Body of pancreas (tissue), 4 donors: ENCODE data around the gene RHBG.

ENCODE experiments used
- POLR2A ChIP-seq, 3 donors: fragments of 450-650 bp; IDR thresholded peaks; one replicate each; pipeline ENCODE4 v1.6.1; 2016; ENCODE audit warnings: antibody characterized with exemption in 3 of 3, mild to moderate bottlenecking in 2 of 3
- TF ChIP-seq, protein P1 (sequence below), 7 experiments: fragments of 450-650 bp in 4 of 7; fragments of 200-600 bp in 3 of 7; sonication (generic) in 3 of 7; IDR thresholded peaks; one replicate each; pipeline ENCODE4 v1.5.1; 2016 to 2019; ENCODE audit warnings: antibody characterized with exemption in 7 of 7

DNA sequence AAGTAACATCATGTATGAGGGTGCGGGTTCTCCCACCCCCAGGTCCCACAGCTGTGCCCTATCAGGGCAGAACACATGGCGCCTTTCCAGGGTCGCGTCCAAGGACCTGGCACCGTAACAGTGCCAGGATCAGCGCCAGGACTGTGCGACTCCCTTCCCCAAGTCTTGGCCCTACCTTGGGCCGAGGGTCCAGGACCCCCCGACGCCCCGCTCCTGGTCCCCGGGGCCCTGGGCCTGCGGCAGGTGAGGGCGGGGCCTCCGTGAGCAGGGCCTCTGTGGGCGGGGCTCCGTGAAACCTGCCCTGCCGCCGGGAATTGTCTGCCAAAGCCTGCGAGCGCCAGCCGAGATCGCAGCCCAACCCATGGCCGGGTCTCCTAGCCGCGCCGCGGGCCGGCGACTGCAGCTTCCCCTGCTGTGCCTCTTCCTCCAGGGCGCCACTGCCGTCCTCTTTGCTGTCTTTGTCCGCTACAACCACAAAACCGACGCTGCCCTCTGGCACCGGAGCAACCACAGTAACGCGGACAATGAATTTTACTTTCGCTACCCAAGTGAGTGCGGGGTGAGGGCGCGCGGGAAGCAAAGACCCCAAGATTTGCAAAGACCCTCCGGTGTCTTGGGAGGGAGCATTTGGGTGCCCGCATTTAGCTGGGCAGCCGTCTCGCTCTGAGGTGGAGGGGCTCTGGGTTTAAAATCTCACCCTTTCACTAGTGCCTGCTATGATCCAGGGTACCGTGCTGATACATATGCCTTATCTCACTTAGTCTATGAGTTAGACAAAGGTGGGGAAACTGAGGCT, at the start of gene RHBG:
- TF ChIP-seq POLR2A (IDR thresholded peaks at IDR 0.05) = peak; percentile 26 to 56 (median 50)
- TF ChIP-seq, protein P1, sequence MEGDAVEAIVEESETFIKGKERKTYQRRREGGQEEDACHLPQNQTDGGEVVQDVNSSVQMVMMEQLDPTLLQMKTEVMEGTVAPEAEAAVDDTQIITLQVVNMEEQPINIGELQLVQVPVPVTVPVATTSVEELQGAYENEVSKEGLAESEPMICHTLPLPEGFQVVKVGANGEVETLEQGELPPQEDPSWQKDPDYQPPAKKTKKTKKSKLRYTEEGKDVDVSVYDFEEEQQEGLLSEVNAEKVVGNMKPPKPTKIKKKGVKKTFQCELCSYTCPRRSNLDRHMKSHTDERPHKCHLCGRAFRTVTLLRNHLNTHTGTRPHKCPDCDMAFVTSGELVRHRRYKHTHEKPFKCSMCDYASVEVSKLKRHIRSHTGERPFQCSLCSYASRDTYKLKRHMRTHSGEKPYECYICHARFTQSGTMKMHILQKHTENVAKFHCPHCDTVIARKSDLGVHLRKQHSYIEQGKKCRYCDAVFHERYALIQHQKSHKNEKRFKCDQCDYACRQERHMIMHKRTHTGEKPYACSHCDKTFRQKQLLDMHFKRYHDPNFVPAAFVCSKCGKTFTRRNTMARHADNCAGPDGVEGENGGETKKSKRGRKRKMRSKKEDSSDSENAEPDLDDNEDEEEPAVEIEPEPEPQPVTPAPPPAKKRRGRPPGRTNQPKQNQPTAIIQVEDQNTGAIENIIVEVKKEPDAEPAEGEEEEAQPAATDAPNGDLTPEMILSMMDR (IDR thresholded peaks at IDR 0.05) = no peak
